GM12875 (cell line): ENCODE results near the gene ZNF766.

ENCODE experiments used
- H3K4me3 ChIP-seq: one replicate; pipeline ENCODE4 v1.5.1; 2011; ENCODE audit warnings: low read depth, low read length, control low read depth
- CTCF ChIP-seq: IDR thresholded peaks from 2 replicates; pipeline ENCODE4 v1.5.1; 2011; ENCODE audit warnings: low read depth, mild to moderate bottlenecking, control low read depth, inconsistent platforms, low read length, moderate library complexity, borderline replicate concordance; ENCODE audit not compliant: insufficient read depth

ZNF766 gene

GRCh38 chr19:52227196-52227940, 42.0 kb upstream of the ZNF766 start:
- no peak for TF ChIP-seq CTCF
- H3K4me3 ChIP-seq: no peak overlapping the region

DNA sequence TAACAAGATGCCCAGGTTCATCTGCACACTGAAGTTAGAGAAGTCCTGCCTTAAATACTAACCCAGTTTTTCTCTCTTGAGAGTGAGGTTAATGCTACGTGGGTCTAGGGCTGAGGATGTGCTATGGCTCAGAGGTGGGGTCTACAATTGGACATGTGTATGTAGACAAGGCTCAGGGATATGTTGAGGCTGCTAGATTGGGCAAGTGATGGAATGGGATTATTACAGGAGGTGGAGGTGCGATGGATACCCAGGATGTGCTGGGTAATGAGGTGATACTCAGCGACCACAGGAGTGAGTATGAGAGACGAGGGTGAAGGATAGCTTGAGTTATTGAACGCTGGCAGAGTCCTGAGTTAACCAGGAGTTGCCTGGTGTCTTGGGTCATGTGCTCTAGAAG, 41.4 kb upstream of the ZNF766 start:
- no peak overlapping the region for H3K4me3 ChIP-seq
- no peak for TF ChIP-seq CTCF

DNA sequence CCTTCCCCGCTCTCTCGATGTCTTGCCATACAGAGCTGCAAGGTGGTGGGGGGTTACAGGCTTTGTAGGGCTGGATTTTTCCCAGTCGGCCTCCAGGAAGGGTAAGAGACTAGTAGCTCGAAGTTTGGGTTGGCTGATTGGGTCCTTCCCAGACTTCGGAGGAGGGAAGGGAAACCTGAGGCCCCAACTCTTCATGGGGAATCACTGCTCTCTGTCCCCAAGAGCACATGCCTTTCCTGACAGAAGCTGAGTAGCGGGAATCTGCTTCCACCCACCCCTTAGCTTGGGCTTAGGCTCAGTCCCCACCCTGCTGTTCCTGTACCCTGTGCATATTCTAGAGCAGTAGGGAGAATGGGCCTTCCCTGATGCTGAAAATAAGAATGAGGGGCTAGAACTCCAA, 39.9 kb upstream of the ZNF766 start:
- no peak overlapping the region for H3K4me3 ChIP-seq
- TF ChIP-seq CTCF: no peak

DNA sequence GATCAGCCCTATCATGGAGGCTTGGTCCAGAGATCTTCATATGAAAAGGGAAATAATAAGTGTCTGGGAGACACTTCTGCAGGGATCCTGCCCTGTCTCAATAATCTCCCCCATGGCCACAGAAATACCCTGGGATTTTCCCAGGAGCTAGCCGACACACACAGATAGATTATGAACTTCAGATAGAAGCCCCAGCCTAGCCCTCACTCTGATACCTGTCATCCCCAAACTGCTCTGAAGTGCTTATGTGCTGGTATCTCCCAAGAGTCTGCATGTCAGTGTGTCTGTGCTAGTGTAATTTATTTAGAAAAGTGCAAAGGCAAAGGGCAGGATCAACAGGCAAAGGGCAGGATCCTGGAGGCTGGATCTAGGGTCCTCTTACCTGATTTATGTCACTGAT, 38.7 kb upstream of the ZNF766 start:
- H3K4me3 ChIP-seq: no peak overlapping the region
- TF ChIP-seq CTCF: no peak

DNA sequence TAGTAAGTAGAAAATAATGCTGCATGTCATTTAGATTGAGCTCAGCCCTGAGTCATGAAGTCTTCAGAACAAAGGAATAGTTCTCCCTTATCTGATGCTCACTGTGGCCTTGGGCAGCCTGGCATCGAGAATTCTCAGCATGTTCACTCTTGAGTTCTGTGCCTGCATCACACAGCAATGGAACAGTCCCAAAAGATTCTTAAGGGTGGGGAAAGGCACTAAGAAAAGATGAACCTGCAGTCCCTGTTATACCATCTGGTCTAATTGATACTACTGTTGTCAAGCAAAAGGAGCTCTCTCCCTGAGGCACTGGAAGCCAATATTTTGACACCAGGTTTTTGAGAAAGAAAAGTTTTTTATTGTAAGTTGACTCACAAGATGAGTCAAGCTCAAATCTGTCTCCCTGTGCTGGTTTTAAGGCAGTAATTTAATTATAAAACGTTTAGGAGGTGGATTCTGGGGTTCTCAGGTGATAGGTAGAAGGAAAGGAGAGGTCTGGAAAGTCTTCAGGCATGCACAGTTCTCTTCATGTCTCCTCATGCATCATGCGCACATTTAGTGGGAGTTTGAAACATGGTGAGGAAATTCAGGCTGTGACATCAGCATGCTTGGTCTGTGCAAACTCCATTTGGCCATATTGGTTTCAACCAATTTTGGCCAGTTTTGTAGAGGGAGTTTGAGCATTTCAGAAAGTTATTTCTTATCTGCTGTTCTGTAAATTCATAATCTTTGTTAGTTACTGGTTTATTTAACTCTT, 38.1 kb upstream of the ZNF766 start:
- no peak for TF ChIP-seq CTCF
- H3K4me3 ChIP-seq: no peak overlapping the region

- TF ChIP-seq CTCF: no peak
- no peak overlapping the region for H3K4me3 ChIP-seq
Observed at GRCh38 chr19:52234406-52234805, 35.0 kb upstream of the ZNF766 start.

DNA sequence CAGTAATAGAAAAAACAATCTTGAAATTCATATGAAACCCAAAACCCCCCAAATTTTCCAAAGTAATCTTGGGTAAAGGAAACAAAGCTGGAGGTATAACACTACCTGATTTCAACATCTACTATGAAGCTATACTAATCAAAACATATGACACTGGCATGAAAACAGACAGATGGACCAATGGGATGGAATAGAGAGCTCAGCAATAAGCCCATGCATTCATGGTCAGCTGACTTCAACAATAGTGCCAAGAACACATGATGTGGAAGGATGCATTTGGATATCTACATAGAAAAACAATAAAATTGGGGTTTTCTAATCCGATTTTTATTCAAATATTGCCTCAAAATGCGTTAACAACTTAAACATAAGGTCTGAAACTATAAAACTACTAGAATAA, 32.2 kb upstream of the ZNF766 start:
- TF ChIP-seq CTCF: no peak
- no peak overlapping the region for H3K4me3 ChIP-seq
